K562 (cell line): Measurements from ENCODE around the gene CACNA2D3. TPM values are rescaled to one million over a fixed set of nuclear protein-coding genes. Genes with fewer than 3 reads are reported as not detected.

Source experiments
- ATAC-seq: fragments of 200-7000 bp; cut with Tn5 transposase; 3 replicates; pipeline ENCODE4 v1.9.1; 2020; ENCODE audit warnings: moderate library complexity
- BruUV-seq: library from RNA; stranded (reverse); fragments of 400-500 nt; replicated peaks from 2 replicates; lab custom pipeline; 2021; lab: Mats Ljungman, UMichigan
- CTCF ChIA-PET: fragments of 300-600 bp; formaldehyde crosslinking; extraction: SDS; loops from one replicate; lab custom pipeline; 2021; ENCODE audit warnings: low intra/inter-chr PET ratio; lab: Yijun Ruan, JAX
- POLR2A ChIA-PET: fragments of 300-600, 350-650 bp; sonication (Branson Sonifier 250); formaldehyde crosslinking; extraction: SDS; loops from one replicate; lab custom pipeline; 2021; ENCODE audit warnings: antibody characterized with exemption, inconsistent platforms; lab: Yijun Ruan, JAX
- DNase-seq, 4 experiments: peaks; one replicate each; pipeline versions ENCODE4 v3.0.0 to v3.0.0-alpha.2; 2011 to 2018; ENCODE audit warnings: low spot score in 3 of 4, mixed read lengths in 3 of 4; ENCODE audit errors: extremely low read depth in 1 of 4
- FAIRE-seq: peaks from 2 replicates; lab custom pipeline; 2011; peaks lifted over from hg19 to GRCh38; lab: Jason Lieb, UNC
- H2AFZ ChIP-seq: 2 replicates; pipeline ENCODE4 v1.6.0; 2011; ENCODE audit warnings: low read depth, low read length, control low read depth, inconsistent platforms
- H3K27ac ChIP-seq: fragments of 200-600 bp; 3 replicates; pipeline ENCODE4 v1.8.0; 2011; ENCODE audit warnings: low read depth, mild to moderate bottlenecking, control low read depth, inconsistent platforms, low read length, moderate library complexity, mixed read lengths; ENCODE audit errors: extremely low read depth
- H3K27me3 ChIP-seq, 2 experiments: fragments of 300-600 bp in 1 of 2; 2 replicates in 1 of 2; 3 replicates in 1 of 2; pipeline versions ENCODE4 v1.6.0 to v1.8.0; 2011; ENCODE audit warnings: inconsistent platforms in 2 of 2, low read length in 2 of 2, mild to moderate bottlenecking in 1 of 2, mixed read lengths in 1 of 2, moderate library complexity in 1 of 2; ENCODE audit not compliant: control insufficient read depth in 2 of 2, insufficient read depth in 2 of 2
- H3K36me3 ChIP-seq: fragments of 300-600 bp; 3 replicates; pipeline ENCODE4 v1.8.0; 2011; ENCODE audit warnings: mild to moderate bottlenecking, low read length, inconsistent platforms; ENCODE audit not compliant: control insufficient read depth, insufficient read depth
- H3K4me1 ChIP-seq, 2 experiments: fragments of 200-600 bp in 1 of 2; replicated peaks in 1 of 2; 2 replicates in 1 of 2; 3 replicates in 1 of 2; pipeline versions ENCODE4 v1.5.1 to v1.8.0; 2011; ENCODE audit warnings: inconsistent platforms in 2 of 2, low read length in 2 of 2, mild to moderate bottlenecking in 1 of 2, mixed read lengths in 1 of 2, moderate library complexity in 1 of 2; ENCODE audit not compliant: control insufficient read depth in 2 of 2, insufficient read depth in 2 of 2
- H3K4me2 ChIP-seq: 2 replicates; pipeline ENCODE4 v1.6.1; 2011; ENCODE audit warnings: low read length, control low read depth, inconsistent platforms, mixed read lengths; ENCODE audit not compliant: insufficient read depth
- H3K4me3 ChIP-seq: fragments of 200-600 bp; sonication (generic), shearing (Covaris generic); 2 replicates; pipeline ENCODE4 v1.5.1; 2016; ENCODE audit warnings: control low read depth, inconsistent platforms
- H3K79me2 ChIP-seq: fragments of 200-600 bp; 3 replicates; pipeline ENCODE4 v1.8.0; 2011; ENCODE audit warnings: low read length, inconsistent platforms; ENCODE audit not compliant: control insufficient read depth, insufficient read depth
- H3K9ac ChIP-seq, 2 experiments: 2 replicates each; pipeline versions ENCODE4 v1.6.0 to v1.6.1; 2011; ENCODE audit warnings: low read depth in 2 of 2, low read length in 2 of 2, control low read depth in 1 of 2, inconsistent platforms in 1 of 2, mild to moderate bottlenecking in 1 of 2, mixed read lengths in 1 of 2; ENCODE audit not compliant: insufficient read depth in 1 of 2
- H3K9me1 ChIP-seq: one replicate; pipeline ENCODE4 v1.6.0; 2011; ENCODE audit warnings: inconsistent platforms, mild to moderate bottlenecking, low read length, moderate library complexity; ENCODE audit not compliant: control insufficient read depth, insufficient read depth
- H3K9me3 ChIP-seq: replicated peaks from 2 replicates; pipeline ENCODE4 v1.5.1; 2011; ENCODE audit warnings: low read depth, low read length, inconsistent platforms; ENCODE audit not compliant: control insufficient read depth, insufficient read depth
- H4K20me1 ChIP-seq: replicated peaks from 2 replicates; pipeline ENCODE4 v1.6.1; 2011; ENCODE audit warnings: low read length, inconsistent platforms, mixed read lengths; ENCODE audit not compliant: control insufficient read depth, insufficient read depth
- GTF2F1 ChIP-seq: IDR thresholded peaks from 2 replicates; pipeline ENCODE4 v1.6.1; 2011; ENCODE audit warnings: low read depth, low read length, improper control_type of control experiment
- MEIS2 ChIP-seq: fragments of 450-650 bp; IDR thresholded peaks from 2 replicates; pipeline ENCODE4 v1.6.1; 2014; ENCODE audit warnings: mild to moderate bottlenecking; ENCODE audit not compliant: partially characterized antibody
- NRF1 ChIP-seq, 2 experiments: fragments of 450-650 bp; IDR thresholded peaks in 1 of 2; conservative IDR thresholded peaks in 1 of 2; 2 replicates each; pipeline ENCODE4 v1.6.1; 2014; ENCODE audit warnings: mild to moderate bottlenecking in 2 of 2
- RBM39 ChIP-seq: fragments of 200-400 bp; formaldehyde crosslinking; optimal IDR thresholded peaks from 2 replicates; pipeline ENCODE3; 2018; ENCODE audit warnings: low read depth, low read length
- SRSF1 ChIP-seq: fragments of 200-400 bp; formaldehyde crosslinking; IDR thresholded peaks from 2 replicates; pipeline ENCODE4 v1.6.1; 2017; ENCODE audit warnings: mild to moderate bottlenecking, low read depth, low read length, moderate library complexity
- TRIM28 ChIP-seq: fragments of 450-650 bp; IDR thresholded peaks from 2 replicates; pipeline ENCODE4 v1.6.1; 2017
- ZNF263 ChIP-seq: sonication (generic); formaldehyde crosslinking; IDR thresholded peaks from 2 replicates; pipeline ENCODE4 v1.8.0; 2022; ENCODE audit warnings: mild to moderate bottlenecking, missing genetic modification reagents, borderline replicate concordance
- ZNF398 ChIP-seq: fragments of 250-450 bp; sonication (Bioruptor Pico); IDR thresholded peaks from 2 replicates; pipeline ENCODE4 v1.8.0; 2021; ENCODE audit warnings: moderate library complexity, mild to moderate bottlenecking, inconsistent platforms
- ZSCAN32 ChIP-seq: fragments of 450-650 bp; formaldehyde crosslinking; IDR thresholded peaks from 2 replicates; pipeline ENCODE4 v1.4.0; 2020; ENCODE audit warnings: mild to moderate bottlenecking, moderate library complexity
- WGBS: fragments of 100-300 bp; shearing (Covaris generic); methylation state at CpG from one replicate; pipeline ENCODE4 v1.1.6; 2016; ENCODE audit warnings: low coverage, mixed read lengths; ENCODE audit not compliant: insufficient coverage; ENCODE audit errors: missing lambda C conversion rate; 5-methylcytosine and 5-hydroxymethylcytosine counted together
- in situ Hi-C: fragments of 300-500 bp; cut with MboI; formaldehyde crosslinking; loops from 4 replicates; pipeline ENCODE4 v1.15.0; 2018; ENCODE audit warnings: inconsistent platforms, mixed read lengths
- intact Hi-C: fragments of 100-400 bp; cut with micrococcal nuclease; formaldehyde crosslinking; loops from 2 replicates; pipeline ENCODE4 v1.14.2; 2022
- polyA plus RNA-seq, 8 experiments: library from polyadenylated mRNA; depleted of rRNA in 4 of 8; stranded (reverse) in 5 of 8; unstranded in 3 of 8; fragments of >200 nt; fragmentation: Nextera tagmentation in 2 of 8; fragmentation: Illumina TruSeq in 1 of 8; extraction: Ambion mirVana in 2 of 8; extraction: Trizol in 1 of 8; gene quantifications; 2 replicates each; pipeline versions ENCODE4 v1.2.1 to v1.2.3, GENCODE V29; 2011 to 2014; ENCODE audit warnings: inconsistent platforms in 1 of 8, missing spikeins in 1 of 8
- total RNA-seq, 7 experiments: library from RNA; depleted of rRNA in 6 of 7; stranded (reverse); fragments of >200 nt in 6 of 7; fragmentation: Illumina TruSeq in 2 of 7; extraction: Trizol in 2 of 7; gene quantifications; 2 replicates each; pipeline versions ENCODE4 v1.2.1 to v1.2.3, GENCODE V29; 2011 to 2021; ENCODE audit warnings: low replicate concordance in 1 of 7
- TF ChIP-seq, protein P1 (sequence below): fragments of 250-450 bp; sonication (Bioruptor Pico); IDR thresholded peaks from 2 replicates; pipeline ENCODE4 v1.8.0; 2021; ENCODE audit warnings: borderline replicate concordance, mild to moderate bottlenecking, moderate library complexity; ENCODE audit not compliant: poor library complexity, severe bottlenecking
- TF ChIP-seq, protein P2 (sequence below), 2 experiments: fragments of 450-650 bp in 1 of 2; IDR thresholded peaks; 2 replicates each; pipeline ENCODE4 v1.6.1; 2011 to 2017; ENCODE audit warnings: low read depth in 2 of 2, antibody characterized with exemption in 1 of 2, borderline replicate concordance in 1 of 2, low read length in 1 of 2, mild to moderate bottlenecking in 1 of 2, mixed read lengths in 1 of 2; ENCODE audit not compliant: control insufficient read depth in 1 of 2
- TF ChIP-seq, protein P3 (sequence below), 2 experiments: IDR thresholded peaks in 1 of 2; conservative IDR thresholded peaks in 1 of 2; 2 replicates each; pipeline ENCODE4 v1.6.1; 2016; ENCODE audit warnings: low read depth in 2 of 2, mild to moderate bottlenecking in 1 of 2, missing compliant biosample characterization in 1 of 2, missing genetic modification characterization in 1 of 2, moderate library complexity in 1 of 2

Gene CACNA2D3
- total and polyA plus RNA-seq, 9 of the 15 experiments (the other 6 are each of a cell fraction or from before 2014, with no cell fraction given), result 0.01 TPM; not detected in 8

DNA sequence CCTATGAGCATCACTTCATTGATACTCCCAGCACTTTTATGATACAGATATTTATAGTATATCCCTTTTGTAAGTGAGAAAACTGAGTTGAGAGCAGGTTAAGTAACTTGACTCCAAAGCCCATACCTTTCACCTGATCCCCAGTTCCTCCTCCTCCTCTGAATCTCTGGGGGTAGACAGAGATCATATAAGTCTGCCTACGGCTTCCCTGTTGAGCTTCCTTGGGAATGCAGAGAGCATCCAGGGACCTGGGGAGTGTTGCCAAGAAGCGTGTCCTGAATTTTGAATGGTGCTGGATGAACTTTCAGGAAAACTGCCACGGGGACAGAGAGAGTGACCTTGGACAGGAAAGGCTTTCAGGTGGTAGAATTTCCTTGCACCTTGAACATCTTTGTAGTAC lies 537.0 kb downstream of the CACNA2D3 start (continued):
- TF ChIP-seq, protein P1, sequence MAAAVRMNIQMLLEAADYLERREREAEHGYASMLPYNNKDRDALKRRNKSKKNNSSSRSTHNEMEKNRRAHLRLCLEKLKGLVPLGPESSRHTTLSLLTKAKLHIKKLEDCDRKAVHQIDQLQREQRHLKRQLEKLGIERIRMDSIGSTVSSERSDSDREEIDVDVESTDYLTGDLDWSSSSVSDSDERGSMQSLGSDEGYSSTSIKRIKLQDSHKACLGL, result no peak
- TF ChIP-seq ZSCAN32 (CRISPR knock-in tag), result no peak
- no peak for TF ChIP-seq TRIM28

DNA sequence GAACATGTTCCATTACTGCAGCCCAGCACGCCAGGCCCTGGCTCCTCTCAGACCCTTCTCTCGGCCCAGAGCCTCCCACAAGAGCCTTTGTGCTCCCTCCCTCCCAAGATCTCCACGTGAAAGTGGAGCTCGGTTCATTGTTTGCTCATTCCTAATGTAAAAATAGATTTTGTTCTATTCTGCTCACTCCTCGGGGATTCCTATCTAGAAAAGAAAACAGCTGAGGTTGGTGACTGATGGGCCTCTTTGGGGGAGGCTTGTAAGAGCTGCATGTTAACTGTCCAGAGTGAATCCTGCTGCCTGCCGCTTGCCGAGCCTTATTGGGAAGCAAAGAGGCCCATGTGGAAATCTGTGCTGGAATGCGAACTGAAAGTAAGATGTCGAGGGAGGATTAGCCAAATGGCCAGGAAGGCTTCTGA lies 538.4 kb downstream of the CACNA2D3 start:
- Histone ChIP-seq H3K9me1 (no peaks in the 10 kb centered on the region), H3K36me3 (no peaks in the 10 kb centered on the region), H3K4me3 (no peak overlapping the region), H3K4me1 (no peaks in the 10 kb centered on the region), H3K27ac (no peak overlapping the region), H3K9ac (no peak overlapping the region), H3K27me3 (no peaks in the 10 kb centered on the region; a peak in 1 of 5 replicates), H3K9me3 (no peaks in the 10 kb centered on the region), H4K20me1 (no peaks in the 10 kb centered on the region), H2AFZ (no peak overlapping the region), H3K4me2 (no peak overlapping the region), H3K79me2 (no peaks in the 10 kb centered on the region)
- WGBS, result 1% methylated on average over 9 of the region's 9 CpGs
- in situ Hi-C loops, result no loop called here
- intact Hi-C loops, result no loop called here
- no peak for FAIRE-seq
- POLR2A ChIA-PET, result interaction anchor here (0.6 to 0.7 kb wide), 2 partner anchors 56 to 507 kb away, joined by 3 read pairs; no protein-coding TSS in a partner anchor
- ATAC-seq, result no peak
- BruUV-seq, result no TSS peak
- CTCF ChIA-PET, result no interaction called here
- no peak for DNase-seq
- TF ChIP-seq RBM39, result no peak
- TF ChIP-seq, protein P2, sequence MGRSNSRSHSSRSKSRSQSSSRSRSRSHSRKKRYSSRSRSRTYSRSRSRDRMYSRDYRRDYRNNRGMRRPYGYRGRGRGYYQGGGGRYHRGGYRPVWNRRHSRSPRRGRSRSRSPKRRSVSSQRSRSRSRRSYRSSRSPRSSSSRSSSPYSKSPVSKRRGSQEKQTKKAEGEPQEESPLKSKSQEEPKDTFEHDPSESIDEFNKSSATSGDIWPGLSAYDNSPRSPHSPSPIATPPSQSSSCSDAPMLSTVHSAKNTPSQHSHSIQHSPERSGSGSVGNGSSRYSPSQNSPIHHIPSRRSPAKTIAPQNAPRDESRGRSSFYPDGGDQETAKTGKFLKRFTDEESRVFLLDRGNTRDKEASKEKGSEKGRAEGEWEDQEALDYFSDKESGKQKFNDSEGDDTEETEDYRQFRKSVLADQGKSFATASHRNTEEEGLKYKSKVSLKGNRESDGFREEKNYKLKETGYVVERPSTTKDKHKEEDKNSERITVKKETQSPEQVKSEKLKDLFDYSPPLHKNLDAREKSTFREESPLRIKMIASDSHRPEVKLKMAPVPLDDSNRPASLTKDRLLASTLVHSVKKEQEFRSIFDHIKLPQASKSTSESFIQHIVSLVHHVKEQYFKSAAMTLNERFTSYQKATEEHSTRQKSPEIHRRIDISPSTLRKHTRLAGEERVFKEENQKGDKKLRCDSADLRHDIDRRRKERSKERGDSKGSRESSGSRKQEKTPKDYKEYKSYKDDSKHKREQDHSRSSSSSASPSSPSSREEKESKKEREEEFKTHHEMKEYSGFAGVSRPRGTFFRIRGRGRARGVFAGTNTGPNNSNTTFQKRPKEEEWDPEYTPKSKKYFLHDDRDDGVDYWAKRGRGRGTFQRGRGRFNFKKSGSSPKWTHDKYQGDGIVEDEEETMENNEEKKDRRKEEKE (IDR thresholded peaks at IDR 0.05; ENCODE audit: borderline replicate concordance in 1 of 2, control insufficient read depth in 1 of 2, low read depth in 2 of 2, low read length in 1 of 2), result no peak
- no peak for TF ChIP-seq NRF1 (conservative IDR thresholded peaks at IDR 0.05 in 1 of 2, IDR thresholded peaks at IDR 0.05 in 1 of 2)
- TF ChIP-seq SRSF1, result no peak
- TF ChIP-seq, protein P3, sequence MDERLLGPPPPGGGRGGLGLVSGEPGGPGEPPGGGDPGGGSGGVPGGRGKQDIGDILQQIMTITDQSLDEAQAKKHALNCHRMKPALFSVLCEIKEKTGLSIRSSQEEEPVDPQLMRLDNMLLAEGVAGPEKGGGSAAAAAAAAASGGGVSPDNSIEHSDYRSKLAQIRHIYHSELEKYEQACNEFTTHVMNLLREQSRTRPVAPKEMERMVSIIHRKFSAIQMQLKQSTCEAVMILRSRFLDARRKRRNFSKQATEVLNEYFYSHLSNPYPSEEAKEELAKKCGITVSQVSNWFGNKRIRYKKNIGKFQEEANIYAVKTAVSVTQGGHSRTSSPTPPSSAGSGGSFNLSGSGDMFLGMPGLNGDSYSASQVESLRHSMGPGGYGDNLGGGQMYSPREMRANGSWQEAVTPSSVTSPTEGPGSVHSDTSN (CRISPR knock-in tag; IDR thresholded peaks at IDR 0.05; ENCODE audit: low read depth), result no peak
- TF ChIP-seq, protein P3 (tag; conservative IDR thresholded peaks at IDR 0.05; ENCODE audit: low read depth), result no peak
- TF ChIP-seq GTF2F1, result no peak
- TF ChIP-seq ZNF398 (CRISPR knock-in tag), result no peak
- TF ChIP-seq MEIS2, result no peak
- TF ChIP-seq ZNF263 (CRISPR knock-in tag), result no peak
